ENCODE measurements around the gene TMPO. TPM values are rescaled to one million over a fixed set of nuclear protein-coding genes. Genes with fewer than 3 reads are reported as not detected.

Gene TMPO
- total and polyA plus RNA-seq, 2 donors (not counting 3 experiments of a cell fraction or from before 2014, with no cell fraction given): 27.8 to 150 TPM

DNA sequence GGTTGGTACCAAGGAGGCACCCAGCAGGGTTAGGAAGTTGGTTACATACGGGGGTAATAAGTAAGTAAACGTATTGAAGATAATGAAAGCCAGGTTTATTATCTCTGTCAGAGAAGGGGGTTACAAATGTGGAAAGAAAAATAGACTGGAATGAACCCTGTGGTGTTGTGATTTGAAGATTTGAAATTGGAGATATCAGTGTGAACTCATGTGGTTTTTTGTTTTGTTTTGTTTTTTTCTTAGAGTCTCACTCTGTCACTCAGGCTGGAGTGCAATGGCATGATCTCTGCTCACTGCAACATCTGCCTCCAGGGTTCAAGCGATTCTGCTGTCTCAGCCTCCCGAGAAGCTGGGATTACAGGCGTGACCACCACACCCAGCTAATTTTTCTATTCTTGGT lies 64.0 kb downstream of the TMPO start:
- dilution Hi-C loops (cut with MboI; ENCODE audit: extremely low pct_ligation_motif_present, low sequenced_read_pairs) (no loop called here), intact Hi-C loops (cut with micrococcal nuclease) (no loop called here)
- no peaks in the 10 kb centered on the region for H4K20me1 ChIP-seq (replicated peaks; ENCODE audit: control insufficient read depth, extremely low read depth, insufficient read depth, low read length)
- FAIRE-seq (no peak), DNase-seq (ENCODE audit: low read depth, low spot score) (no peak)
- H3K9me1 ChIP-seq (replicated peaks; ENCODE audit: control insufficient read depth, extremely low read depth, insufficient read depth, low read length): no peaks in the 10 kb centered on the region
- no peak overlapping the region for H3K27ac ChIP-seq (ENCODE audit: insufficient read depth, low read depth, low read length)
- ChIA-PET POLR2A (no interaction called here), CTCF (interaction anchor here (0.8 kb wide), 1 partner anchor 8 kb away, joined by 4 read pairs; no protein-coding TSS in a partner anchor)
- H3K4me1 ChIP-seq (ENCODE audit: control insufficient read depth, extremely low read depth, insufficient read depth, low read length): no peaks in the 10 kb centered on the region
- BruUV-seq (replicated peaks): no TSS peak
- H3K36me3 ChIP-seq (ENCODE audit: control insufficient read depth in 2 of 2, extremely low read depth in 1 of 2, insufficient read depth in 2 of 2, low read length in 2 of 2): no peaks in the 10 kb centered on the region
- no peak overlapping the region for H3K9ac ChIP-seq (replicated peaks; ENCODE audit: extremely low read depth, insufficient read depth, low read length)
- H3K4me3 ChIP-seq (replicated peaks in 1 of 3; ENCODE audit: insufficient read depth in 1 of 3, low read depth in 1 of 3, low read length in 3 of 3): no peak overlapping the region
- no peak overlapping the region for H3K4me2 ChIP-seq (ENCODE audit: insufficient read depth, low read length)
- H2AFZ ChIP-seq (ENCODE audit: low read depth, low read length): no peak overlapping the region
- no peaks in the 10 kb centered on the region for H3K9me3 ChIP-seq (replicated peaks; ENCODE audit: control insufficient read depth, insufficient read depth, low read length)
- TF ChIP-seq POLR2AphosphoS5 (IDR thresholded peaks at IDR 0.05; ENCODE audit: insufficient read depth, low read depth, low read length): no peak
- TF ChIP-seq POLR2A (IDR thresholded peaks at IDR 0.05; ENCODE audit: low read depth, low read length): no peak
- no peak for TF ChIP-seq FOS (IDR thresholded peaks at IDR 0.05; ENCODE audit: borderline replicate concordance, insufficient read depth, low read length)
- no peak for TF ChIP-seq MYC (IDR thresholded peaks at IDR 0.05; ENCODE audit: low read depth, low read length)
- no peak for TF ChIP-seq JUN (IDR thresholded peaks at IDR 0.05; ENCODE audit: borderline replicate concordance, insufficient read depth, insufficient read length, low read depth)
- no peak for TF ChIP-seq GATA2 (IDR thresholded peaks at IDR 0.05; ENCODE audit: insufficient read depth, insufficient read length, low read depth, low read length)
- TF ChIP-seq, protein P1, sequence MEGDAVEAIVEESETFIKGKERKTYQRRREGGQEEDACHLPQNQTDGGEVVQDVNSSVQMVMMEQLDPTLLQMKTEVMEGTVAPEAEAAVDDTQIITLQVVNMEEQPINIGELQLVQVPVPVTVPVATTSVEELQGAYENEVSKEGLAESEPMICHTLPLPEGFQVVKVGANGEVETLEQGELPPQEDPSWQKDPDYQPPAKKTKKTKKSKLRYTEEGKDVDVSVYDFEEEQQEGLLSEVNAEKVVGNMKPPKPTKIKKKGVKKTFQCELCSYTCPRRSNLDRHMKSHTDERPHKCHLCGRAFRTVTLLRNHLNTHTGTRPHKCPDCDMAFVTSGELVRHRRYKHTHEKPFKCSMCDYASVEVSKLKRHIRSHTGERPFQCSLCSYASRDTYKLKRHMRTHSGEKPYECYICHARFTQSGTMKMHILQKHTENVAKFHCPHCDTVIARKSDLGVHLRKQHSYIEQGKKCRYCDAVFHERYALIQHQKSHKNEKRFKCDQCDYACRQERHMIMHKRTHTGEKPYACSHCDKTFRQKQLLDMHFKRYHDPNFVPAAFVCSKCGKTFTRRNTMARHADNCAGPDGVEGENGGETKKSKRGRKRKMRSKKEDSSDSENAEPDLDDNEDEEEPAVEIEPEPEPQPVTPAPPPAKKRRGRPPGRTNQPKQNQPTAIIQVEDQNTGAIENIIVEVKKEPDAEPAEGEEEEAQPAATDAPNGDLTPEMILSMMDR (IDR thresholded peaks at IDR 0.05; ENCODE audit: extremely low read depth in 1 of 2, insufficient read depth in 1 of 2, low read depth in 1 of 2, low read length in 2 of 2): no peak
- TF ChIP-seq, protein P2, sequence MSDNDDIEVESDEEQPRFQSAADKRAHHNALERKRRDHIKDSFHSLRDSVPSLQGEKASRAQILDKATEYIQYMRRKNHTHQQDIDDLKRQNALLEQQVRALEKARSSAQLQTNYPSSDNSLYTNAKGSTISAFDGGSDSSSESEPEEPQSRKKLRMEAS (IDR thresholded peaks at IDR 0.05; ENCODE audit: insufficient read depth, insufficient read length): no peak
- TF ChIP-seq EZH2 (IDR thresholded peaks at IDR 0.05; ENCODE audit: borderline replicate concordance, low read depth, low read length, severe bottlenecking): no peak
- H3K27me3 ChIP-seq (ENCODE audit: control insufficient read depth in 2 of 2, insufficient read depth in 2 of 2, low read length in 2 of 2): no peaks in the 10 kb centered on the region
- H3K79me2 ChIP-seq (ENCODE audit: control insufficient read depth, insufficient read depth, low read length): no peaks in the 10 kb centered on the region
